ENCODE measurements around the gene PCYT2.
A peak's percentile ranks its signal among the peaks of the same experiment; 100 is the strongest.

The PCYT2 gene

GRCh38 chr17:81871387-81872230 is 39.6 kb downstream of the PCYT2 start:
- H3K27ac ChIP-seq, result peak overlapping the region; percentile 100
- TF ChIP-seq CTCF (conservative IDR thresholded peaks at IDR 0.05), result peak; percentile 39

GRCh38 chr17:81870981-81871386 is 40.2 kb downstream of the PCYT2 start, which contains the start of gene ARHGDIA:
ARHGDIA (minus strand) TSS chr17:81871337; CDS start chr17:81869930, 1,407 bp downstream.
- no peak for TF ChIP-seq CTCF (conservative IDR thresholded peaks at IDR 0.05)
- peak within 1 kb of the TSS; percentile 100 for H3K27ac ChIP-seq

GRCh38 chr17:81870131-81870980 is 40.8 kb downstream of the PCYT2 start:
- TF ChIP-seq CTCF (conservative IDR thresholded peaks at IDR 0.05), result no peak
- peak overlapping the region; percentile 100 for H3K27ac ChIP-seq

- peak overlapping the region; percentile 100 for H3K27ac ChIP-seq
- peak; percentile 90 for TF ChIP-seq CTCF (conservative IDR thresholded peaks at IDR 0.05)
Measured at GRCh38 chr17:81869221-81870130, 41.7 kb downstream of the PCYT2 start.

- H3K27ac ChIP-seq, result peak overlapping the region; percentile 100
Measured at GRCh38 chr17:81868674-81869220, 42.5 kb downstream of the PCYT2 start.

More at GRCh38 chr17:81868674-81869220, 42.5 kb downstream of the PCYT2 start:
- TF ChIP-seq CTCF (conservative IDR thresholded peaks at IDR 0.05), result no peak

Measured in VCaP (cell line).